ENCODE data around the gene SRP14. TPM values are rescaled to one million over a fixed set of nuclear protein-coding genes. Genes with fewer than 3 reads are reported as not detected.

SRP14 gene
- total RNA-seq, 2 donors from 2014 or later, result 179 to 219 TPM

DNA sequence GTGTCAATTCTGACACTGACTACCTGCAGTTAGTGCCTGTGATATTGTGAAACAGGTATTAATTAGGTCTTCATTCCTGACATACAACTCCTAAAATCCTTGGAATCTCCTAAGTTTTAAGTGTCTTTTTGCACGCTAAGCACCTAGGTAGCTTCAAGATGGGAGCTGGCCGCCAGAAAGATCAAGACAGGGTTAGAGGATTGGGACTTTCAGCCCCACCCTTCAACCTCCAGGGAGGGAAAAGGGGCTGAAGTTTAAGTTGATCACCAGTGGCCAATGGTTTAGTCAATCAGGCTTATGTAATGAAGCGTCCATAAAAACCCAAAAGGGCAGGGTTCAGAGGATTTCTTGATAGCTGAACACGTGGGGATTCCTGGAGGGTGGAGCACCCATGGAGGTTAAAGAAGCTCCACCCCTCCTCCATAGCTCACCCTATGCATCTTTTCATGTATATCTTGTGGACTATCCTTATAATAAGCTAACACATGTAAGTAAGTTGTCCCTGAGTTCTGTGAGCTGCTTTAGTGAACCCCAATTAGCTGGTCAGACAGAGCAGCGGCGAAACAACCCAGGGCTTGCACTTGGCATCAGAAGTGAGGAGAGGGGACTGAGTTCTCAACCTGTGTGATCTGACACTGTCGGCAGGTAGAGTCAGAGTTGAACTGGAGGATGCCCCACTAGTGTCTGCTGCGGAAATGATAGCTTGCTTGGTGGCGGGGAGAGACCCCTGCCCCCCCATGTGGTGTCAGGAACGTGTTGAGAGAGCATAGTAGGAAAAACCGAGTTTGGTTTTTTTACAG, 12.8 kb upstream of the SRP14 start:
- DNase-seq (ENCODE audit: low spot score) (no peak), ATAC-seq (ENCODE audit: insufficient number of reproducible peaks, low FRiP score, low read depth) (no peak)
- no peaks in the 10 kb centered on the region for H3K9me3 ChIP-seq
- H3K27ac ChIP-seq, result no peak overlapping the region
- no peak overlapping the region for H3K4me3 ChIP-seq
- no peak for TF ChIP-seq CTCF (IDR thresholded peaks at IDR 0.05)
- no peaks in the 10 kb centered on the region for H3K36me3 ChIP-seq
- H3K4me1 ChIP-seq (ENCODE audit: control insufficient read depth in 1 of 2, low read depth in 2 of 2), result peaks cover 0 to 10% of the 10 kb centered on the region in 2 donors
- H3K27me3 ChIP-seq (replicated peaks; ENCODE audit: insufficient read depth), result no peaks in the 10 kb centered on the region

DNA sequence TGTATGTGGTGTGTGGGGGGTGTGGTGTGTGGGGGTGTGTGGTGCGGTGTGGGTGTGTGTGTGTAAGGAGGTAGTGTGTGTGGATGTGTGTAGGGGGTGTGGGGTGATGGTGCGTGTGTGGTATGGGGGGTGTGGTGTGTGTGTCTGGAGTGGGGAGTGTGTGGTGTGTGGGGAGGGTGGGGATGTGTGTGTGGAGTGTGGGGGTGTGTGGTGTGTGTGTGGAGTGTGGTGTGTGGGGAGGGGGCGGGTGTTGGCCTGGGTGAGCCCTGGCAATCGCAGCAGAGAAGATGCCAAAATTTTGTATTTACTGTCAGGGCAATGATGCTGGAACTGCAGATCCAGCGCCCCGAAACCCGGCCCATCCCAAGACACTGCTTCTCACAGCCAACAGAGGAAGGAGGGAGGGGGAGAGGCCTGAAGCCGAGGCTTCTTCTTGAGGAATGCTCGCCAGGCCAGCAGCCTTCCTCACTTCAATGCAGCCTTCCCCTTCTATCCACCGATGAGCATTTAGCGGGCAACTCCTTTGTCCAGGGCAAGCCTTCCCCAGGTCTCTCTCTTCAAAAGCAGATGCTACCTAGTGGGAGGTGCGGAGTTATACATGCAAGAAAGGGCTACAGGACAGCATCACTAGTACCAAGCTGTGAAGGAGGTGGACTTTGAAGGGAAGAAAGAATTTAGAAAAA, 11.9 kb upstream of the SRP14 start:
- H3K36me3 ChIP-seq, result no peaks in the 10 kb centered on the region
- H3K27ac ChIP-seq, result no peak overlapping the region
- no peaks in the 10 kb centered on the region for H3K9me3 ChIP-seq
- DNase-seq (ENCODE audit: low spot score) (no peak), ATAC-seq (ENCODE audit: insufficient number of reproducible peaks, low FRiP score, low read depth) (no peak)
- no peak overlapping the region for H3K4me3 ChIP-seq
- peaks cover 0 to 10% of the 10 kb centered on the region in 2 donors for H3K4me1 ChIP-seq (ENCODE audit: control insufficient read depth in 1 of 2, low read depth in 2 of 2)
- no peaks in the 10 kb centered on the region for H3K27me3 ChIP-seq (replicated peaks; ENCODE audit: insufficient read depth)
- TF ChIP-seq CTCF (IDR thresholded peaks at IDR 0.05), result no peak

- Histone ChIP-seq H3K27me3 (replicated peaks; ENCODE audit: insufficient read depth) (no peaks in the 10 kb centered on the region), H3K36me3 (no peaks in the 10 kb centered on the region), H3K27ac (no peak overlapping the region), H3K4me1 (ENCODE audit: control insufficient read depth in 1 of 2, low read depth in 2 of 2) (peaks cover 11 to 14% of the 10 kb centered on the region in 2 donors), H3K9me3 (no peaks in the 10 kb centered on the region), H3K4me3 (no peak overlapping the region)
- TF ChIP-seq CTCF (IDR thresholded peaks at IDR 0.05), result no peak
- DNase-seq (ENCODE audit: low spot score) (no peak), ATAC-seq (ENCODE audit: insufficient number of reproducible peaks, low FRiP score, low read depth) (no peak)
These were observed 10.0 kb upstream of the SRP14 start for GRCh38 chr15:40048926-40049475.

DNA sequence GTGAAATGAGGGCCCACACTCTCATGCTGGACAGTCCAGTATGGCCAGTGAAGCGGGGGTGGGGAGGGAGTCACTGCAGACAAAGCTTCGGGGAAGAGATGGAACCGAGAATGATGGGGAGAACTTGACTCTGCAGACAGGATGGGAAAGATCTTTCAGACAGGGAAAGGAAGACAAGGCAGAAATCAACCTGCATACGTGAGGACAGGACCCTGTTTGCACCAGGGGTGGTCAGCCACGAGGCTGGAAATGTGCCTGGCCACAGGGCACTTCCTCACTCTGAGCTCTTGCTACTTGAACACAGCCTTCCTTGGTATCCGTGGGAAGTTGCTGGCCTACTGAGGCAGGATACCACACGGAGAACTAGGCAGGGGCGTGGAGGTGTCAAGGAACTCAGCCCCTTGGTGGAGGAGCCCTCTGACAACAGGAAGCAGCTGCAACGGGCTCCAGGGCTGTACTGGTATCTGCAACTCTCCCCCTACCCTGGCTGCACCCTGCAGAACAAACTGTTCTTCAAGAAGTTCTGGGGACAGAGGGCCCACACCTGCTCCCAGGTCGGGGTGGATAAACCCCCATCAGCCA, 9.3 kb upstream of the SRP14 start:
- no peaks in the 10 kb centered on the region for H3K27me3 ChIP-seq (replicated peaks; ENCODE audit: insufficient read depth)
- H3K9me3 ChIP-seq, result no peaks in the 10 kb centered on the region
- H3K27ac ChIP-seq, result peak overlapping the region in 1 of 2 donors; percentile 46
- DNase-seq (ENCODE audit: low spot score) (no peak), ATAC-seq (ENCODE audit: insufficient number of reproducible peaks, low FRiP score, low read depth) (no peak)
- H3K4me1 ChIP-seq (ENCODE audit: control insufficient read depth in 1 of 2, low read depth in 2 of 2), result peaks cover 11 to 14% of the 10 kb centered on the region in 2 donors
- no peak for TF ChIP-seq CTCF (IDR thresholded peaks at IDR 0.05)
- no peak overlapping the region for H3K4me3 ChIP-seq
- no peaks in the 10 kb centered on the region for H3K36me3 ChIP-seq
